H1 (cell line): ENCODE results near the gene ZNF654. TPM values are rescaled to one million over a fixed set of nuclear protein-coding genes. Genes with fewer than 3 reads are reported as not detected.

Source experiments
- CTCF ChIA-PET: fragments of 300-600 bp; sonication (Branson Sonifier 250); formaldehyde crosslinking; loops from one replicate; lab custom pipeline; 2021; ENCODE audit not compliant: partially characterized antibody; lab: Charles Lee
- POLR2A ChIA-PET: fragments of 300-600 bp; sonication (Branson Sonifier 250); formaldehyde crosslinking; loops from one replicate; lab custom pipeline; 2021; ENCODE audit warnings: inconsistent platforms; ENCODE audit not compliant: partially characterized antibody; lab: Charles Lee
- DNase-seq, 2 experiments: peaks; one replicate each; pipeline versions ENCODE4 v3.0.0 to v3.0.0-alpha.2; 2010 to 2022; ENCODE audit warnings: low spot score in 2 of 2, low read depth in 1 of 2, mixed read lengths in 1 of 2
- FAIRE-seq: peaks from 2 replicates; lab custom pipeline; 2011; peaks lifted over from hg19 to GRCh38; lab: Jason Lieb, UNC
- H2AFZ ChIP-seq: 2 replicates; pipeline ENCODE4 v1.8.1; 2012; ENCODE audit warnings: low read length, inconsistent platforms
- H2AK5ac ChIP-seq: 2 replicates; pipeline ENCODE4 v1.6.1; 2013; ENCODE audit warnings: low read depth, low read length
- H2BK120ac ChIP-seq: replicated peaks from 2 replicates; pipeline ENCODE3; 2013; ENCODE audit warnings: low read depth, low read length, inconsistent platforms
- H2BK12ac ChIP-seq: 2 replicates; pipeline ENCODE4 v1.6.1; 2013; ENCODE audit warnings: low read depth, low read length
- H2BK15ac ChIP-seq: 2 replicates; pipeline ENCODE4 v1.6.1; 2013; ENCODE audit warnings: low read length
- H2BK20ac ChIP-seq: 2 replicates; pipeline ENCODE4 v1.6.1; 2013; ENCODE audit warnings: low read length
- H2BK5ac ChIP-seq: 2 replicates; pipeline ENCODE4 v1.6.1; 2013; ENCODE audit warnings: low read depth, low read length
- H3K14ac ChIP-seq: 2 replicates; pipeline ENCODE4 v1.6.1; 2013; ENCODE audit warnings: inconsistent platforms; ENCODE audit not compliant: insufficient read length
- H3K18ac ChIP-seq: 2 replicates; pipeline ENCODE4 v1.6.1; 2013; ENCODE audit warnings: low read length; ENCODE audit errors: extremely low read depth
- H3K23ac ChIP-seq: 2 replicates; pipeline ENCODE4 v1.6.1; 2013; ENCODE audit warnings: inconsistent platforms; ENCODE audit not compliant: insufficient read length
- H3K23me2 ChIP-seq: 2 replicates; pipeline ENCODE4 v1.6.1; 2013; ENCODE audit warnings: low read depth, low read length
- H3K27ac ChIP-seq: 2 replicates; pipeline ENCODE4 v1.6.1; 2011; ENCODE audit warnings: low read depth, low read length, inconsistent platforms
- H3K27me3 ChIP-seq, 4 experiments: replicated peaks in 1 of 4; 1 replicate in 1 of 4; 2 replicates in 3 of 4; pipeline versions ENCODE4 v1.6.1 to v1.8.1; 2011 to 2013; ENCODE audit warnings: low read length in 3 of 4, mild to moderate bottlenecking in 3 of 4, inconsistent platforms in 2 of 4, mixed read lengths in 2 of 4, moderate library complexity in 1 of 4; ENCODE audit not compliant: control insufficient read depth in 3 of 4, insufficient read depth in 3 of 4; ENCODE audit errors: extremely low read depth in 1 of 4
- H3K36me3 ChIP-seq, 4 experiments: 2 replicates each; pipeline versions ENCODE4 v1.6.1 to v1.8.1; 2011 to 2013; ENCODE audit warnings: mild to moderate bottlenecking in 4 of 4, low read length in 3 of 4, moderate library complexity in 2 of 4, control low read depth in 1 of 4, inconsistent platforms in 1 of 4; ENCODE audit not compliant: insufficient read depth in 4 of 4, control insufficient read depth in 2 of 4
- H3K4ac ChIP-seq: replicated peaks from 2 replicates; pipeline ENCODE3; 2013; ENCODE audit warnings: low read length, low read depth, mixed read lengths, inconsistent platforms; ENCODE audit not compliant: insufficient read length
- H3K4me1 ChIP-seq, 4 experiments: replicated peaks in 1 of 4; 1 replicate in 1 of 4; 2 replicates in 3 of 4; pipeline versions ENCODE4 v1.6.1 to v1.8.1; 2011 to 2013; ENCODE audit warnings: low read length in 3 of 4, inconsistent platforms in 2 of 4, mixed read lengths in 1 of 4; ENCODE audit not compliant: insufficient read depth in 4 of 4, control insufficient read depth in 3 of 4
- H3K4me2 ChIP-seq, 2 experiments: 2 replicates each; pipeline versions ENCODE4 v1.6.1 to v1.8.1; 2011 to 2013; ENCODE audit warnings: low read depth in 2 of 2, low read length in 2 of 2, control low read depth in 1 of 2, inconsistent platforms in 1 of 2, mild to moderate bottlenecking in 1 of 2; ENCODE audit not compliant: insufficient read depth in 1 of 2
- H3K4me3 ChIP-seq, 4 experiments: fragments of 200-600, 300-600 bp in 1 of 4; sonication (generic), shearing (Covaris generic), sonication (Bioruptor Twin) in 1 of 4; 2 replicates each; pipeline versions ENCODE4 v1.5.1 to v1.8.1; 2011 to 2016; ENCODE audit warnings: low read length in 4 of 4, low read depth in 3 of 4, control low read depth in 2 of 4, inconsistent platforms in 2 of 4, mild to moderate bottlenecking in 2 of 4, mixed read lengths in 1 of 4, moderate library complexity in 1 of 4; ENCODE audit not compliant: insufficient read depth in 2 of 4; ENCODE audit errors: extremely low read depth in 1 of 4
- H3K56ac ChIP-seq: replicated peaks from 2 replicates; pipeline ENCODE3; 2013; ENCODE audit warnings: low read depth, mild to moderate bottlenecking, mixed read lengths, low read length, inconsistent platforms; ENCODE audit not compliant: insufficient read length
- H3K79me1 ChIP-seq: 2 replicates; pipeline ENCODE4 v1.6.1; 2013; ENCODE audit warnings: low read depth, low read length, control low read depth
- H3K79me2 ChIP-seq, 2 experiments: 2 replicates each; pipeline versions ENCODE4 v1.6.1 to v1.8.1; 2012 to 2013; ENCODE audit warnings: low read length in 2 of 2, mild to moderate bottlenecking in 2 of 2, inconsistent platforms in 1 of 2; ENCODE audit not compliant: insufficient read depth in 2 of 2, control insufficient read depth in 1 of 2
- H3K9ac ChIP-seq, 4 experiments: replicated peaks in 1 of 4; 1 replicate in 1 of 4; 2 replicates in 3 of 4; pipeline versions ENCODE4 v1.6.1 to v1.8.1; 2011 to 2013; ENCODE audit warnings: low read depth in 3 of 4, low read length in 3 of 4, control low read depth in 2 of 4, mild to moderate bottlenecking in 2 of 4, moderate library complexity in 2 of 4, inconsistent platforms in 1 of 4; ENCODE audit errors: extremely low read depth in 1 of 4
- H3K9me3 ChIP-seq, 2 experiments: 2 replicates each; pipeline versions ENCODE4 v1.6.1 to v1.8.1; 2012 to 2013; ENCODE audit warnings: mild to moderate bottlenecking in 2 of 2, moderate library complexity in 2 of 2, control low read depth in 1 of 2, inconsistent platforms in 1 of 2, low read depth in 1 of 2, low read length in 1 of 2, mixed read lengths in 1 of 2; ENCODE audit not compliant: insufficient read depth in 2 of 2
- H4K20me1 ChIP-seq, 2 experiments: replicated peaks in 1 of 2; 2 replicates each; pipeline versions ENCODE3 to v1.8.1; 2011 to 2013; ENCODE audit warnings: inconsistent platforms in 2 of 2, low read length in 2 of 2, mild to moderate bottlenecking in 1 of 2; ENCODE audit not compliant: insufficient read depth in 2 of 2, control insufficient read depth in 1 of 2
- H4K5ac ChIP-seq: 2 replicates; pipeline ENCODE4 v1.6.1; 2013; ENCODE audit warnings: low read length, low read depth, mixed read lengths, inconsistent platforms; ENCODE audit not compliant: insufficient read length
- H4K8ac ChIP-seq: 2 replicates; pipeline ENCODE4 v1.8.0; 2013; ENCODE audit warnings: mild to moderate bottlenecking, moderate library complexity, low read length, inconsistent platforms; ENCODE audit not compliant: insufficient read depth; ENCODE audit errors: extremely low read depth
- H4K91ac ChIP-seq: replicated peaks from 2 replicates; pipeline ENCODE3; 2013; ENCODE audit warnings: low read length, mixed read lengths, inconsistent platforms; ENCODE audit not compliant: insufficient read length
- CHD2 ChIP-seq: IDR thresholded peaks from 2 replicates; pipeline ENCODE4 v1.6.1; 2012; ENCODE audit warnings: low read length, improper control_type of control experiment
- CTBP2 ChIP-seq: IDR thresholded peaks from 2 replicates; pipeline ENCODE4 v1.7.0; 2011; ENCODE audit warnings: borderline replicate concordance, mild to moderate bottlenecking, moderate library complexity, mixed read lengths, low read length; ENCODE audit not compliant: insufficient read depth, insufficient read length
- EGR1 ChIP-seq: IDR thresholded peaks from 2 replicates; pipeline ENCODE4 v1.6.1; 2011; ENCODE audit warnings: low read depth, low read length, borderline replicate concordance
- NANOG ChIP-seq: IDR thresholded peaks from 2 replicates; pipeline ENCODE4 v1.6.1; 2011; ENCODE audit warnings: low read length, low read depth, mild to moderate bottlenecking, inconsistent platforms; ENCODE audit not compliant: insufficient read depth, poor library complexity, severe bottlenecking
- RBBP5 ChIP-seq: IDR thresholded peaks from 2 replicates; pipeline ENCODE4 v1.7.1; 2012; ENCODE audit warnings: low read depth, mild to moderate bottlenecking, inconsistent platforms, low read length, moderate library complexity, borderline replicate concordance
- SP1 ChIP-seq: IDR thresholded peaks from 2 replicates; pipeline ENCODE4 v1.6.1; 2011; ENCODE audit warnings: low read depth, low read length
- TAF7 ChIP-seq: optimal IDR thresholded peaks from 2 replicates; pipeline ENCODE3; 2011; ENCODE audit warnings: low read depth, mild to moderate bottlenecking, inconsistent platforms, low read length, moderate library complexity, borderline replicate concordance
- ZNF274 ChIP-seq: IDR thresholded peaks from 2 replicates; pipeline ENCODE4 v1.7.0; 2012; ENCODE audit warnings: low read length, borderline replicate concordance; ENCODE audit errors: extremely low read depth
- WGBS, 2 experiments: shearing (Covaris generic) in 1 of 2; methylation state at CpG; one replicate each; pipeline versions ENCODE4 v1.1.6 to v1.1.7; 2013 to 2015; ENCODE audit warnings: low lambda C conversion rate in 2 of 2, mixed read lengths in 2 of 2, inconsistent platforms in 1 of 2, low coverage in 1 of 2, missing lambda C conversion rate in 1 of 2; ENCODE audit not compliant: insufficient replicate concordance in 2 of 2, insufficient coverage in 1 of 2, insufficient read length in 1 of 2; ENCODE audit errors: extremely low coverage in 1 of 2, missing lambda C conversion rate in 1 of 2; 5-methylcytosine and 5-hydroxymethylcytosine counted together
- polyA plus RNA-seq, 7 experiments: library from polyadenylated mRNA; depleted of rRNA in 3 of 7; stranded (reverse) in 5 of 7; unstranded in 2 of 7; fragments of >200 nt in 5 of 7; fragments of 200-250 nt in 2 of 7; gene quantifications; 1 replicate in 5 of 7; 2 replicates in 1 of 7; 4 replicates in 1 of 7; pipeline versions ENCODE4 v1.2.1 to v1.2.3, GENCODE V29; 2011 to 2013; ENCODE audit warnings: missing spikeins in 2 of 7, mixed read lengths in 2 of 7
- total RNA-seq: library from RNA; stranded (reverse); fragmentation: NEBNext Ultra II Directional; extraction: Animal tissue kit (Norgen Biotek cat#: 25700); gene quantifications from 2 replicates; pipeline ENCODE4 v1.2.1, GENCODE V29; 2021
- TF ChIP-seq, protein P1 (sequence below): IDR thresholded peaks from 2 replicates; pipeline ENCODE4 v1.6.1; 2012; ENCODE audit warnings: low read length, inconsistent platforms
- TF ChIP-seq, protein P2 (sequence below): IDR thresholded peaks from 2 replicates; pipeline ENCODE4 v1.6.1; 2011; ENCODE audit warnings: low read length, improper control_type of control experiment

Gene ZNF654
- total and polyA plus RNA-seq, 2 of the 8 experiments (the other 6 are each of a cell fraction or from before 2014, with no cell fraction given): 0.47 to 5.3 TPM

DNA sequence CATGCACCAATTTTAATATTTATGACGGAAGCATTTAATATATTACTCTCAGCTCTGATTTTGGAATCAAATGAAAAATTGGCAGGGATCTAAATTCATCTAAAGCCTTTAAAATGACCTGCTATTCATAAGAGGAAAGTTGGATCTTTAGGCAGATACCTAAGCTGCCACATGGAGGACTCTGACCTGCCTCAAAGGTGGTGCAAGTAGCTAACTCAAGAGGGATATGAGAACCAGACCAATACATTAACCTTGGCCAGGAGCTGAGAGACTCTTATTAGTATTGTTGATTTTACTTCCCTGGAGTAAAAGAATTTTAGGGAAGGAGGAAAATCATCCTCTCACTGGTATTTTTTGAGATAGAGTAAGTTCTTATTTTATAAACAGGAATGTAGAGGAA, 17.7 kb downstream of the ZNF654 start:
- Histone ChIP-seq H2AK5ac (no peak overlapping the region), H3K79me2 (peaks cover 0 to 33% of the 10 kb centered on the region in 2 experiments; a peak in 2 of 4 replicates), H4K91ac (no peak overlapping the region), H3K36me3 (no peaks in the 10 kb centered on the region), H4K5ac (no peak overlapping the region), H3K4me1 (no peaks in the 10 kb centered on the region), H2BK120ac (no peak overlapping the region), H3K23me2 (no peaks in the 10 kb centered on the region), H2BK12ac (no peak overlapping the region), H2BK20ac (no peak overlapping the region), H2BK5ac (no peak overlapping the region), H4K8ac (no peak overlapping the region), H2AFZ (no peak overlapping the region), H3K27me3 (peaks cover 0 to 1% (median 0%) of the 10 kb centered on the region in 4 experiments; a peak in 1 of 7 replicates), H3K79me1 (no peaks in the 10 kb centered on the region), H3K4me2 (no peak overlapping the region), H4K20me1 (no peaks in the 10 kb centered on the region), H3K18ac (no peak overlapping the region), H3K23ac (no peak overlapping the region), H2BK15ac (no peak overlapping the region), H3K4ac (no peak overlapping the region), H3K4me3 (no peak overlapping the region), H3K9ac (no peak overlapping the region), H3K27ac (no peak overlapping the region), H3K14ac (no peak overlapping the region), H3K9me3 (no peaks in the 10 kb centered on the region), H3K56ac (no peak overlapping the region)
- 82% methylated on average over 1 of the region's 1 CpG; no CpG with 5 or more reads in 1 of the 2 experiments for WGBS, 2 experiments
- CTCF ChIA-PET: no interaction called here
- POLR2A ChIA-PET: no interaction called here
- FAIRE-seq: no peak
- no peak for DNase-seq
- TF ChIP-seq RBBP5 (no peak), ZNF274 (no peak), CTBP2 (no peak), TAF7 (no peak), EGR1 (no peak), CHD2 (no peak), SP1 (no peak), NANOG (no peak)
- TF ChIP-seq, protein P1, sequence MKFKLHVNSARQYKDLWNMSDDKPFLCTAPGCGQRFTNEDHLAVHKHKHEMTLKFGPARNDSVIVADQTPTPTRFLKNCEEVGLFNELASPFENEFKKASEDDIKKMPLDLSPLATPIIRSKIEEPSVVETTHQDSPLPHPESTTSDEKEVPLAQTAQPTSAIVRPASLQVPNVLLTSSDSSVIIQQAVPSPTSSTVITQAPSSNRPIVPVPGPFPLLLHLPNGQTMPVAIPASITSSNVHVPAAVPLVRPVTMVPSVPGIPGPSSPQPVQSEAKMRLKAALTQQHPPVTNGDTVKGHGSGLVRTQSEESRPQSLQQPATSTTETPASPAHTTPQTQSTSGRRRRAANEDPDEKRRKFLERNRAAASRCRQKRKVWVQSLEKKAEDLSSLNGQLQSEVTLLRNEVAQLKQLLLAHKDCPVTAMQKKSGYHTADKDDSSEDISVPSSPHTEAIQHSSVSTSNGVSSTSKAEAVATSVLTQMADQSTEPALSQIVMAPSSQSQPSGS: no peak
- TF ChIP-seq, protein P2, sequence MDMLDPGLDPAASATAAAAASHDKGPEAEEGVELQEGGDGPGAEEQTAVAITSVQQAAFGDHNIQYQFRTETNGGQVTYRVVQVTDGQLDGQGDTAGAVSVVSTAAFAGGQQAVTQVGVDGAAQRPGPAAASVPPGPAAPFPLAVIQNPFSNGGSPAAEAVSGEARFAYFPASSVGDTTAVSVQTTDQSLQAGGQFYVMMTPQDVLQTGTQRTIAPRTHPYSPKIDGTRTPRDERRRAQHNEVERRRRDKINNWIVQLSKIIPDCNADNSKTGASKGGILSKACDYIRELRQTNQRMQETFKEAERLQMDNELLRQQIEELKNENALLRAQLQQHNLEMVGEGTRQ: no peak
